SH-SY5Y (cell line): Measurements from ENCODE around the gene CEP104.

Experiments
- GATA2 ChIP-seq: IDR thresholded peaks from 2 replicates; pipeline ENCODE4 v1.6.1; 2011; ENCODE audit warnings: mild to moderate bottlenecking, low read depth, low read length
- GATA3 ChIP-seq: IDR thresholded peaks from 2 replicates; pipeline ENCODE4 v1.6.1; 2011; ENCODE audit warnings: low read depth, mild to moderate bottlenecking, low read length, moderate library complexity

DNA sequence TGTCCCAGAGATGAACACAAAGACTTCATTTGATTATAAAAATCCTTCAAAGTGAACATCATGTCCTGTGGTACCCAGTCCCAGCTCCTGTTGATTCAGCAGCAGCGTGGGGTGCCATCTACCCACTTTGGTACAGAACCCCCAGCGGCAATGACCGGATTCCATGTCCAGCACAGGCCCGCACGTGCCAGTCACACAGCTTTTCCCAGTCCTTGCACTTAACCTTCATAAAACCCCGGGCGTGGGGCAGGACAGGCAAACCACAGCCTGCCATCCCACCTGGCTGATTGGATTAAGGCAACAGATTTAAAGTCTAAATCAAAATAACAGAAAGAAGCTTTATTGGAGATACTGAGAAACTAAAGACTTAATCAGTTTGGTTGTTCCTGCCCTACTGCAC, 15.5 kb downstream of the CEP104 start:
- TF ChIP-seq GATA2, result no peak
- TF ChIP-seq GATA3, result no peak
